Activated gamma-delta T cell treated with anti-CD3 and anti-CD28 coated beads, Interleukin-2, amount 50 U/mL, for 16 hours (primary cell): ENCODE results near the gene CCNY.
"Not testable (repeated sequence)": the region's sequence is repeated elsewhere in the genome, so short reads cannot be mapped to it uniquely, and the experiment has no call there.

Source experiments
- DNase-seq: peaks from one replicate; pipeline ENCODE4 v3.0.0-alpha.2; 2020; ENCODE audit warnings: low read depth

CCNY gene

GRCh38 chr10:35487336-35488034 lies 151.2 kb downstream of the CCNY start:
- DNase-seq, result no peak

GRCh38 chr10:35488228-35488627 lies 151.9 kb downstream of the CCNY start:
- DNase-seq, result no peak

- DNase-seq, result no peak
Observed at GRCh38 chr10:35492386-35493195, 156.3 kb downstream of the CCNY start.

GRCh38 chr10:35493196-35494118 lies 157.1 kb downstream of the CCNY start:
- no peak for DNase-seq

- no peak for DNase-seq
Observed at GRCh38 chr10:35495521-35496119, 159.3 kb downstream of the CCNY start.

GRCh38 chr10:35497909-35498308 lies 161.6 kb downstream of the CCNY start:
- no peak for DNase-seq

- no peak for DNase-seq
Observed at GRCh38 chr10:35498693-35499092, 162.4 kb downstream of the CCNY start.

- DNase-seq, result no peak
Observed at GRCh38 chr10:35501923-35502322, 165.6 kb downstream of the CCNY start.

- DNase-seq, result no peak
Observed at GRCh38 chr10:35502692-35503091, 166.4 kb downstream of the CCNY start.

- no peak for DNase-seq
Observed at GRCh38 chr10:35503578-35503977, 167.3 kb downstream of the CCNY start.

GRCh38 chr10:35504132-35504531 lies 167.8 kb downstream of the CCNY start:
- DNase-seq, result no peak

- DNase-seq, result no peak
Observed at GRCh38 chr10:35505241-35505873, 169.0 kb downstream of the CCNY start.

GRCh38 chr10:35506741-35507140 lies 170.4 kb downstream of the CCNY start:
- DNase-seq, result no peak

- DNase-seq, result no peak
Observed at GRCh38 chr10:35507519-35508109, 171.3 kb downstream of the CCNY start.

- DNase-seq, result no peak
Observed at GRCh38 chr10:35508647-35509046, 172.3 kb downstream of the CCNY start.

- DNase-seq, result no peak
Observed at GRCh38 chr10:35510891-35511290, 174.6 kb downstream of the CCNY start.

- DNase-seq, result no peak
Observed at GRCh38 chr10:35511647-35512046, 175.3 kb downstream of the CCNY start.

GRCh38 chr10:35516102-35516670 lies 179.9 kb downstream of the CCNY start:
- DNase-seq, result no peak

GRCh38 chr10:35517431-35518181 lies 181.3 kb downstream of the CCNY start:
- no peak for DNase-seq

- DNase-seq, result not testable (repeated sequence)
Observed at GRCh38 chr10:35518187-35518586, 181.9 kb downstream of the CCNY start.
